AG09319 (cell line): ENCODE results near the gene ZNF615.
"Not testable (repeated sequence)": the region's sequence is repeated elsewhere in the genome, so short reads cannot be mapped to it uniquely, and the experiment has no call there.

ENCODE experiments used
- DNase-seq: peaks from one replicate; pipeline ENCODE4 v3.0.0-alpha.2; 2010; ENCODE audit warnings: low read depth; ENCODE audit errors: extremely low read depth
- CTCF ChIP-seq: IDR thresholded peaks from 2 replicates; pipeline ENCODE4 v1.5.1; 2011; ENCODE audit warnings: low read depth, mild to moderate bottlenecking, inconsistent platforms, low read length, moderate library complexity

The ZNF615 gene

GRCh38 chr19:52028027-52028779, 20.2 kb upstream of the ZNF615 start, which contains the start of gene ZNF614:
TSS of gene ZNF614 (minus strand) at chr19:52028379. CDS start at chr19:52025745, 2,634 bp downstream.
- no peak for TF ChIP-seq CTCF
- DNase-seq = peak; percentile 51

DNA sequence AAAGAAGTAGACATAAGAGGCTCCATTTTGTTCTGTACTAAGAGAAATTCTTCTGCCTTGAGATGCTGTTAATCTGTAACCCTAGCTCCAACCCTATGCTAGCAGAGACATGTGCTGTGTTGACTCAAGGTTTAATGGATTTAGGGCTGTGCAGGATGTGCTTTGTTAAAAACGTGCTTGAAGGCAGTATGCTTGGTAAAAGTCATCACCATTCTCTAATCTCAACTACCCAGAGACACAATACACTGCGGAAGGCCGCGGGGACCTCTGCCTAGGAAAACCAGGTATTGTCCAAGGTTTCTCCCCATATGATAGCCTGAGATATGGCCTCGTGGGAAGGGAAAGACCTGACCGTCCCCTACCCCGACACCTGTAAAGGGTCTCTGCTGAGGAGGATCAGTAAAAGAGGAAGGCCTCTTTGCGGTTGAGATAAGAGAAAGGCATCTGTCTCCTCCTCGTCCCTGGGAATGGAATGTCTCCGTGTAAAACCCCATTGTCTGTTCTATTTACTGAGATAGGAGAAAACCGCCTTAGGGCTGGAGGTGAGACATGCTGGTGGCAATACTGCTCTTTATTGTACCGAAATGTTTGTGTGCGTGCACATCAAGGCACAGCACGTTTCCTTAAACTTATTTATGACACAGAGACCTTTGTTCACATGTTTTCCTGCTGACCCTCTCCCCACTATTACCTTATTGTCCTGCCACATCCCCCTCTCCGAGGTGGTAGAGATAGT, 18.4 kb upstream of the ZNF615 start:
- not testable (repeated sequence) for DNase-seq

DNA sequence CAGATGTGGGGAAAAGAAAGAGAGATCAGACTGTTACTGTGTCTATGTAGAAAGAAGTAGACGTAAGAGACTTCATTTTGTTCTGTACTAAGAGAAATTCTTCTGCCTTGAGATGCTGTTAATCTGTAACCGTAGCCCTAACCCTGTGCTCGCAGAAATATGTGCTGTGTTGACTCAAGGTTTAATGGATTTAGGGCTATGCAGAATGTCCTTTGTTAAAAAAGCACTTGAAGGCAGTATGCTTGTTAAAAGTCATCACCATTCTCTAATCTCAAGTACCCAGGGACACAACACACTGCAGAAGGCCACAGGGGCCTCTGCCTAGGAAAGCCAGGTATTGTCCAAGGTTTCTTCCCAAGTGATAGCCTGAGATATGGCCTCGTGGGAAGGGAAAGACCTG, 16.5 kb upstream of the ZNF615 start:
- not testable (repeated sequence) for DNase-seq

DNA sequence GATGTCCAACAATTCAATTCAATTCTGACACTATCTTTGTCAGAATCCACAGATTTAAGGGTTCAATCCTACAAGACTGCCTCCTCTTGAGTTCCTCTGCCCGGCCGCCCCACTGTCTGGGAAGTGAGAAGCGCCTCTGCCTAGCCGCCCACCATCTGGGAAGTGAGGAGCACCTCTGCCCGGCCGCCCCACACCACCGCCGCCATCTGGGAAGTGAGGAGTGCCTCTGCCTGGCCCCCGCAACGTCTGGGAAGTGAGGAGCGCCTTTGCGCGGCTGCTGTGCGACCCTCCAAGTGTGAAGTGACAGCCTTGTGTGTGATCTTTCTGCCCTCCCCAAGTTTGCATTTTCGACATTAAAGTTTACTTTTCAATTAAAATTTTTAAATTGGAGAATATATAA, 14.2 kb upstream of the ZNF615 start:
- DNase-seq = no peak

GRCh38 chr19:52020506-52020905, 12.5 kb upstream of the ZNF615 start:
- no peak for TF ChIP-seq CTCF
- no peak for DNase-seq

More for the DNA sequence above, 14.2 kb upstream of the ZNF615 start:
- no peak for TF ChIP-seq CTCF

DNA sequence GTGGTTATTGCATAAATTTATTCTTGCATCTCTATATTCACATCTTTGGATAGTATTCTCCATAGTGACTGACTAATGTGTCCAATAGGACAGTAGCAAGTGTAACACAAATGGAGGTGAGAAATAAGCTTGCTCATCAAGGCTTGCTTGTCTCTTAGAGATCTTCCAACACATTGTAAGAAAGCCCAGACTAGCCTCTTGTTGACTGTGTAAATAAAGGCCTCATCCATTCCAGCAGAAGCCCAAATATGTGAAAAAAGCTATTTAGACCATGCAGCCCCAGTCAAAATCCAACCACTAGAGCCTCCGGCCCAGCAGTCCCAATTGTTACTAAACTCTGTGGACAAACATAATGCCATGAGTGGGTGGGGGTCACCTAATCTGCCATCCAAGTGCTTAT, 2.7 kb upstream of the ZNF615 start:
- no peak for DNase-seq
- no peak for TF ChIP-seq CTCF

- no peak for DNase-seq
- no peak for TF ChIP-seq CTCF
These were observed 583 bp downstream of the ZNF615 start for GRCh38 chr19:52007451-52007805.

- no peak for TF ChIP-seq CTCF
- DNase-seq = no peak
These were observed 13.9 kb downstream of the ZNF615 start for GRCh38 chr19:51994048-51994644.
